Posterior cingulate gyrus (tissue), 11 donors: Measurements from ENCODE around the gene PCBP2.

Experiments used
- DNase-seq, 10 donors: peaks; one replicate each; pipeline versions ENCODE4 v3.0.0 to v3.0.0-alpha.2; 2020 to 2021; ENCODE audit warnings: mixed read lengths in 3 of 10
- intact Hi-C: fragments of 100-400 bp; cut with DNase I; formaldehyde crosslinking; loops from one replicate; pipeline ENCODE4 v1.15.1; 2023

Gene PCBP2

GRCh38 chr12:53505086-53505485 is 53.2 kb downstream of the PCBP2 start:
- intact Hi-C loops, result loop anchor here (5.0 kb wide), 1 partner anchor 153 kb away; no protein-coding TSS in a partner anchor
- peak in 5 of 10 donors; percentile 43 to 91 (median 76) for DNase-seq

- intact Hi-C loops, result loop anchor here (5.0 kb wide), 1 partner anchor 154 kb away; no protein-coding TSS in a partner anchor
- DNase-seq, result peak in 2 of 10 donors; percentile 39 to 80
Observed at GRCh38 chr12:53505555-53506449, 53.9 kb downstream of the PCBP2 start.

GRCh38 chr12:53506450-53506785 is 54.5 kb downstream of the PCBP2 start:
- intact Hi-C loops, result loop anchor here (5.0 kb wide), 1 partner anchor 154 kb away; no protein-coding TSS in a partner anchor
- DNase-seq, result peak in 1 of 10 donors; percentile 24

GRCh38 chr12:53506881-53507602 is 55.1 kb downstream of the PCBP2 start, which contains the start of gene NPFF:
Gene NPFF (minus strand): TSS chr12:53507484. CDS start chr12:53507474, 10 bp downstream.
- peak in 1 of 10 donors; percentile 50 for DNase-seq
- intact Hi-C loops, result loop anchor here (5.0 kb wide), 1 partner anchor 155 kb away; no protein-coding TSS in a partner anchor

- DNase-seq, result no peak
- intact Hi-C loops, result loop anchor here (5.0 kb wide), 1 partner anchor 155 kb away; no protein-coding TSS in a partner anchor
Observed at GRCh38 chr12:53507603-53507885, 55.6 kb downstream of the PCBP2 start.

- peak; percentile 79 to 97 (median 90) for DNase-seq
Observed at GRCh38 chr12:53508534-53509170, 56.8 kb downstream of the PCBP2 start.

GRCh38 chr12:53510181-53510812 is 58.4 kb downstream of the PCBP2 start:
- peak in 1 of 10 donors; percentile 70 for DNase-seq
- intact Hi-C loops, result no loop called here

More at GRCh38 chr12:53508534-53509170, 56.8 kb downstream of the PCBP2 start:
- intact Hi-C loops, result loop anchor here (5.0 kb wide), 1 partner anchor 156 kb away; no protein-coding TSS in a partner anchor

- DNase-seq, result no peak
- intact Hi-C loops, result no loop called here
Observed at GRCh38 chr12:53513712-53514410, 62.0 kb downstream of the PCBP2 start.

GRCh38 chr12:53514628-53515290 is 62.9 kb downstream of the PCBP2 start:
- intact Hi-C loops, result no loop called here
- no peak for DNase-seq

GRCh38 chr12:53515291-53515680 is 63.4 kb downstream of the PCBP2 start:
- DNase-seq, result no peak
- intact Hi-C loops, result no loop called here

GRCh38 chr12:53516758-53517455 is 65.0 kb downstream of the PCBP2 start:
- intact Hi-C loops, result no loop called here
- peak in 1 of 10 donors; percentile 86 for DNase-seq

- DNase-seq, result no peak
- intact Hi-C loops, result no loop called here
Observed at GRCh38 chr12:53518381-53518780, 66.5 kb downstream of the PCBP2 start.

GRCh38 chr12:53523131-53523530 is 71.2 kb downstream of the PCBP2 start:
- intact Hi-C loops, result no loop called here
- DNase-seq, result no peak

GRCh38 chr12:53524476-53524875 is 72.6 kb downstream of the PCBP2 start:
- intact Hi-C loops, result no loop called here
- DNase-seq, result peak in 1 of 10 donors; percentile 55

- DNase-seq, result no peak
- intact Hi-C loops, result no loop called here
Observed at GRCh38 chr12:53530061-53530460, 78.2 kb downstream of the PCBP2 start.
